ENCODE results near the gene ACOT12. TPM values are rescaled to one million over a fixed set of nuclear protein-coding genes. Genes with fewer than 3 reads are reported as not detected.

The ACOT12 gene
- total and polyA plus RNA-seq, 2 of the 13 experiments (the other 11 are each of a cell fraction or from before 2014, with no cell fraction given), result not detected

GRCh38 chr5:81428446-81428845, 34.5 kb upstream of the ACOT12 start:
- H3K9me3 ChIP-seq (ENCODE audit: low read length), result no peaks in the 10 kb centered on the region
- no peak overlapping the region for H3K27ac ChIP-seq (ENCODE audit: extremely low read length, insufficient read depth, low read length)
- no peaks in the 10 kb centered on the region for H3K36me3 ChIP-seq (replicated peaks in 1 of 2; ENCODE audit: control insufficient read depth in 1 of 2, insufficient read depth in 2 of 2, low read length in 2 of 2)
- TF ChIP-seq TRIM24 (CRISPR knock-in tag; IDR thresholded peaks at IDR 0.05) (no peak), CCDC6 (CRISPR knock-in tag; IDR thresholded peaks at IDR 0.05) (no peak), ZNF891 (CRISPR knock-in tag; IDR thresholded peaks at IDR 0.05) (no peak), ZNF143 (CRISPR knock-in tag; IDR thresholded peaks at IDR 0.05) (no peak), HMGA1 (CRISPR knock-in tag; conservative IDR thresholded peaks at IDR 0.05) (no peak), SMAD9 (CRISPR knock-in tag; IDR thresholded peaks at IDR 0.05) (no peak), ZNF503 (CRISPR knock-in tag; IDR thresholded peaks at IDR 0.05) (no peak), ZKSCAN1 (IDR thresholded peaks at IDR 0.05; ENCODE audit: low read length) (no peak), ZNF567 (CRISPR knock-in tag; IDR thresholded peaks at IDR 0.05; ENCODE audit: borderline replicate concordance) (no peak), SIX4 (CRISPR knock-in tag; IDR thresholded peaks at IDR 0.05) (no peak), YY1 (IDR thresholded peaks at IDR 0.05; ENCODE audit: insufficient read depth, insufficient replicate concordance, low read depth, low read length) (no peak), AFF4 (CRISPR knock-in tag; IDR thresholded peaks at IDR 0.05) (no peak), REPIN1 (CRISPR knock-in tag; IDR thresholded peaks at IDR 0.05; ENCODE audit: borderline replicate concordance, low read depth) (no peak), YEATS4 (CRISPR knock-in tag; IDR thresholded peaks at IDR 0.05; ENCODE audit: borderline replicate concordance) (no peak), ZNF292 (CRISPR knock-in tag; IDR thresholded peaks at IDR 0.05; ENCODE audit: borderline replicate concordance, low read depth) (no peak), HHEX (CRISPR knock-in tag; IDR thresholded peaks at IDR 0.05) (no peak), ZNF576 (CRISPR knock-in tag; IDR thresholded peaks at IDR 0.05) (no peak), HNRNPUL1 (IDR thresholded peaks at IDR 0.05; ENCODE audit: low read depth, low read length) (no peak), ZNF543 (CRISPR knock-in tag; IDR thresholded peaks at IDR 0.05) (no peak)
- POLR2A ChIA-PET, result no interaction called here
- no peak overlapping the region for H3K4me2 ChIP-seq (ENCODE audit: low read depth, low read length)
- no peaks in the 10 kb centered on the region; a peak in 1 of 5 replicates for H3K27me3 ChIP-seq (ENCODE audit: control insufficient read depth in 1 of 2, insufficient read depth in 2 of 2, low read length in 2 of 2)
- no peak for ATAC-seq
- no TSS peak for BruUV-seq (replicated peaks)
- DNase-seq (ENCODE audit: low spot score), result no peak
- FAIRE-seq, result no peak
- no peak overlapping the region for H3K4me3 ChIP-seq (replicated peaks in 1 of 3; ENCODE audit: insufficient read depth in 1 of 3, low read depth in 2 of 3, low read length in 3 of 3)
- no peak overlapping the region for H2AFZ ChIP-seq (ENCODE audit: low read length)
- intact Hi-C loops (cut with micrococcal nuclease; ENCODE audit: unreplicated experiment), result loop anchor here (10.0 kb wide), 2 partner anchors 76 to 406 kb away; no protein-coding TSS in a partner anchor
- in situ Hi-C loops (cut with HindIII; ENCODE audit: extremely low pct_ligation_motif_present, low pct_unique_long_range_greater_than_20kb), result loop anchor here (10.0 kb wide), 2 partner anchors 736 to 796 kb away; no protein-coding TSS in a partner anchor
- H3K79me2 ChIP-seq (ENCODE audit: insufficient read depth, low read length), result no peaks in the 10 kb centered on the region
- H4K20me1 ChIP-seq (ENCODE audit: insufficient read depth, low read length), result no peaks in the 10 kb centered on the region
- WGBS (ENCODE audit: low lambda C conversion rate), result 50% methylated on average over 3 of the region's 3 CpGs
- no peaks in the 10 kb centered on the region for H3K4me1 ChIP-seq (ENCODE audit: insufficient read depth, low read length)
- CTCF ChIA-PET (ENCODE audit: low intra/inter-chr PET ratio, low total read pairs), result no interaction called here
- H3K9ac ChIP-seq (ENCODE audit: insufficient read depth, low read depth, low read length), result no peak overlapping the region
